Parathyroid adenoma (tissue), 2 donors: Measurements from ENCODE around the gene RGS19.

Source experiments
- H2AFZ ChIP-seq: fragments of 300-600 bp; sonication (generic); one replicate; pipeline ENCODE4 v1.7.0; 2017; ENCODE audit warnings: antibody characterized with exemption, mild to moderate bottlenecking
- H3K27ac ChIP-seq: fragments of 300-600 bp; sonication (generic); one replicate; pipeline ENCODE4 v1.7.0; 2017
- H3K27me3 ChIP-seq: fragments of 300-600 bp; sonication (generic); one replicate; pipeline ENCODE4 v1.7.0; 2017; ENCODE audit warnings: low read length; ENCODE audit not compliant: control insufficient read depth, insufficient read depth
- H3K36me3 ChIP-seq: fragments of 300-600 bp; sonication (generic); one replicate; pipeline ENCODE4 v1.7.0; 2017; ENCODE audit warnings: low read length; ENCODE audit not compliant: control insufficient read depth, insufficient read depth
- H3K4me1 ChIP-seq: fragments of 300-600 bp; sonication (generic); one replicate; pipeline ENCODE4 v1.7.0; 2017; ENCODE audit warnings: control low read depth
- H3K4me2 ChIP-seq: fragments of 300-600 bp; sonication (generic); one replicate; pipeline ENCODE4 v1.7.0; 2017; ENCODE audit warnings: low read length
- H3K4me3 ChIP-seq: fragments of 300-600 bp; sonication (generic); one replicate; pipeline ENCODE4 v1.7.0; 2017; ENCODE audit warnings: low read depth, low read length
- H3K79me2 ChIP-seq: fragments of 300-600 bp; sonication (generic); one replicate; pipeline ENCODE4 v1.7.0; 2017; ENCODE audit warnings: control low read depth
- H3K9ac ChIP-seq: fragments of 300-600 bp; sonication (generic); one replicate; pipeline ENCODE4 v1.7.0; 2017; ENCODE audit warnings: mild to moderate bottlenecking
- H3K9me3 ChIP-seq: fragments of 300-600 bp; sonication (generic); one replicate; pipeline ENCODE4 v1.7.0; 2017; ENCODE audit warnings: low read length; ENCODE audit not compliant: control insufficient read depth
- CTCF ChIP-seq: fragments of 300-600 bp; sonication (generic); IDR thresholded peaks from one replicate; pipeline ENCODE4 v1.7.0; 2017; ENCODE audit warnings: antibody characterized with exemption, mild to moderate bottlenecking
- donor health status: primary hyperparathyroidism.

RGS19 gene

DNA sequence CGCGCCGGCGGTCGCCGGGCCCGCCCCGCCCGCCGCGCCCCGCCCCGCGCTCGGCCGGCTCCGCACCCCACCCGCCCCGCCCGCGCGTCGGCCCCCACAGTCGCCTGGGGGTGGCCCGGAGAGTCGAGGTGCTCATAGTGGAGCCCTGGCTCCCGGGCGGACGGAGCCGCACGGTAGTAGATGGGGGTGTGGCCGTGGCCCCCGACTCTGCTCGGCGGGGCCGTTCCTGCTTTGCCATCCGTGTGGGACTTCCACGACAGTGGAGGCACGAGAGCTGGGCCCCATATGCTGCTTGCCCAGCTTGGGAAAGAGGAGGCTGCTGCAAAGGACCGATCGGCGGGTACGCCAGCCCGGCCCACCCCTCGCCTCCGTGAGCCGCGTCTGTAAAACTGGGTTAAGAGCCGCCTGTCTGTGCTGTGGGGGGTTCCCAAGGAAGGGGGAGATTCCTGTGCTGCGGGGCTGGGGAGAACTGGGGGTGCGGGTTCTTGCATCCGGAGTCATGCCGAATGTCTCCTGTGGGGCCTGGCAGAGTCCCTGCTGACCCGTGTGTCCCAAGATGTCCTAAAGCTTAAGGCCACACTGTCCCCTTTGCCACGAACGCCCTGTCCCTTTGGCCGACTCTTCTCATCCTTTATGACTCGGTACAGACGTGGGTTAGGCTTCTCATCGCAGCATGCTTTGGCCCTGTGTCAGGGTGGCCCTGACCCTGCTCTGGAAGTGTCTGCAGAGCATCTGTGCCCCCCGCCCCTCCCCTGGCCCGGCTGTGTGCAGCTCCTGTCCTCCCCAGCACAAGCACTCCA is 895 bp upstream of the RGS19 start, which contains the start of gene OPRL1:
OPRL1 (plus strand) TSS at position 70 of the 800 bp plus-strand sequence. CDS start 12,639 bp downstream, outside the sequence.
- peak within 1 kb of the TSS; percentile 67 for H3K9ac ChIP-seq
- peak within 1 kb of the TSS; percentile 73 for H3K4me3 ChIP-seq
- peak within 1 kb of the TSS; percentile 33 for H3K27ac ChIP-seq
- H3K4me1 ChIP-seq = peaks cover 25% of the 10 kb centered on the region
- no peaks in the 10 kb centered on the region for H3K27me3 ChIP-seq
- no peak for TF ChIP-seq CTCF
- H3K4me2 ChIP-seq = peak within 1 kb of the TSS; percentile 96
- peak within 1 kb of the TSS; percentile 86 for H2AFZ ChIP-seq
- no peaks in the 10 kb centered on the region for H3K79me2 ChIP-seq
- no peaks in the 10 kb centered on the region for H3K9me3 ChIP-seq
- H3K36me3 ChIP-seq = no peaks in the 10 kb centered on the region

DNA sequence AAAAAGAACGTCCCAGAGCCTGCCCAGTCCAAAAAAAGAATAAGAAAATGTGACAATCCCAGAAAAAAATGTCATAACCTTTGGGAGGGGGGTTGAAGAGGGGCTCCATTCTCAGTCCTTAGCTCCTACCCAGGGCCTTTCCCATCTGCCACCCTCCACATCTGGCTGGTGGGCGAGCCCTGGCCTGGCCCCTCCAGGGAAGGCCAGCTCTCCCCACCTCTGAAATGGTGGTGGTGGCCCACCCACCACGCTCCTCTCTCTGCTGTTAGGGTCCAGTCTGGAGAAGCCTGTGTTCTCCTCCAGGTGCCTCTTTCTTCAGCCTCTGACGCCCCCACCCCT is 415 bp downstream of the RGS19 start:
- Histone ChIP-seq H2AFZ (peak overlapping the region; percentile 86), H3K4me3 (peak overlapping the region; percentile 73), H3K27me3 (no peaks in the 10 kb centered on the region), H3K79me2 (no peaks in the 10 kb centered on the region), H3K9me3 (no peaks in the 10 kb centered on the region), H3K27ac (peak overlapping the region; percentile 33), H3K36me3 (no peaks in the 10 kb centered on the region), H3K9ac (peak overlapping the region; percentile 67), H3K4me2 (peak overlapping the region; percentile 96), H3K4me1 (peaks cover 20% of the 10 kb centered on the region)
- TF ChIP-seq CTCF = no peak

DNA sequence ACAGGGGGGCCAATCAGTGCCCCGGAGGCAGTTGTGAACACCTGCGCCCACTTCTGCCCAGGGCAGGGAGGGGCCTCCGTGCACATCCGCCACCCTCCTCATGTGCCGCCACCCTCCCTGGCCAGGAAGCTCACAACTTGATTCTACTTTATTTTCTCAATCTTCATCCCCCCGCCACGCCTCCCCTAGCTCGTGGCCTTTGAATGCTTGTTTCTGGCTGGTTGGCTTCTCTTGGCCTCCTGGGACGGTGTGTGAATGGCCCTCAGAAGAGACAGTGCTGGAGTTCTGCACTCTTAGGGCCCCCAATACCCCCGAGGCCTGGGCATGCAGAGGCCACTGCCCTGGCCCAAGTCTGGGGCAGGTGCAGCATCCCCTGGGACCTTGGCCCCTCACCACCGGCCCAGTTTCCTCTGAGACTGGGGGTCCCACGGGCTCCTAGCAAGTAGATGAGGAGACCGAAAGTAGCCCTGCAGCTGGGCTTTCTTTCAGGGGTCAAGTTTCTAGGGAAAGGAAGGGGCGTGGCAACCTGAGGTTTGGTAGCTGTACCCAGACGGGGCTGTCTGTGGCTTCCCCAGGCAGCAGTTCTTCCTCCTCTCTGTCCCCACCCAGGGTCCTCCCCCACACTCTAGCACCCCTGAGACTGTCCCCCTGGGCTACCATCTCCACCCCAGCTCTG is 1.3 kb downstream of the RGS19 start:
- Histone ChIP-seq H3K27ac (no peak overlapping the region), H3K4me1 (peaks cover 15% of the 10 kb centered on the region), H3K9ac (no peak overlapping the region), H2AFZ (no peak overlapping the region), H3K79me2 (no peaks in the 10 kb centered on the region), H3K4me2 (peak overlapping the region; percentile 96), H3K4me3 (no peak overlapping the region), H3K9me3 (no peaks in the 10 kb centered on the region), H3K36me3 (no peaks in the 10 kb centered on the region), H3K27me3 (no peaks in the 10 kb centered on the region)
- TF ChIP-seq CTCF = no peak

DNA sequence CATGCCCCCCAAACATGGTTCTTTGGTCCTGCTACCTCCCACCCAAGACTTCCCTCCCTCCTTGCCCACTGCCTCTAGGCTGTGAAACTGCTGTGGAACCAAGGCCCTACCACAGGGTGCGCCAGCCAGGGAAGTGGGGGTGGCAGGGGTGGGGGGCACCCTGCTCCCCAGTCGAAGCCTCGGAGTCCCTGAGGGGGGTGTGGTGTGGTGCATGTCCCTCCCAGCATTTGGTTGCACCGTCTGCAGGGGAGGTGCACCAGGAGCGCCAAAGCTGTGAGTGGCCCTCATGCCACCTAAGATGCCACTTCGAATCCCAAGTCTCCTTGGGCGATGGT is 1.8 kb downstream of the RGS19 start:
- H3K27ac ChIP-seq = no peak overlapping the region
- no peaks in the 10 kb centered on the region for H3K27me3 ChIP-seq
- no peak overlapping the region for H3K4me3 ChIP-seq
- H3K36me3 ChIP-seq = no peaks in the 10 kb centered on the region
- no peak overlapping the region for H2AFZ ChIP-seq
- no peaks in the 10 kb centered on the region for H3K79me2 ChIP-seq
- no peak for TF ChIP-seq CTCF
- H3K9me3 ChIP-seq = no peaks in the 10 kb centered on the region
- peaks cover 14% of the 10 kb centered on the region for H3K4me1 ChIP-seq
- no peak overlapping the region for H3K9ac ChIP-seq
- no peak overlapping the region for H3K4me2 ChIP-seq
